MM.1S (cell line): ENCODE measurements around the gene SMIM1.

Experiments
- DNase-seq: peaks from one replicate; pipeline ENCODE4 v3.0.0-alpha.2; 2015
- H2AFZ ChIP-seq: fragments of 300-600 bp; sonication (generic); 2 replicates; pipeline ENCODE4 v1.6.0; 2016; ENCODE audit warnings: antibody characterized with exemption, low read length
- H3F3A ChIP-seq: fragments of 300-600 bp; sonication (generic); 2 replicates; pipeline ENCODE4 v1.6.1; 2016; ENCODE audit warnings: mild to moderate bottlenecking, antibody characterized with exemption, low read length, moderate library complexity, mixed read lengths; ENCODE audit not compliant: insufficient read depth
- H3K27ac ChIP-seq: fragments of 300-600 bp; sonication (generic); 2 replicates; pipeline ENCODE4 v1.5.1; 2016; ENCODE audit warnings: mild to moderate bottlenecking, low read length
- H3K27me3 ChIP-seq: fragments of 300-600 bp; sonication (generic); replicated peaks from 2 replicates; pipeline ENCODE4 v1.6.0; 2016; ENCODE audit warnings: low read length; ENCODE audit not compliant: insufficient read depth
- H3K36me3 ChIP-seq: fragments of 300-600 bp; sonication (generic); replicated peaks from 2 replicates; pipeline ENCODE4 v1.6.1; 2016; ENCODE audit warnings: mild to moderate bottlenecking, low read length, mixed read lengths; ENCODE audit not compliant: insufficient read depth
- H3K4me1 ChIP-seq: fragments of 300-600 bp; sonication (generic); 2 replicates; pipeline ENCODE4 v1.6.1; 2016; ENCODE audit warnings: low read length, mixed read lengths
- H3K4me2 ChIP-seq: fragments of 300-600 bp; sonication (generic); 2 replicates; pipeline ENCODE4 v1.6.0; 2016; ENCODE audit warnings: low read depth, low read length
- H3K4me3 ChIP-seq: fragments of 300-600 bp; sonication (generic); 2 replicates; pipeline ENCODE4 v1.5.1; 2016; ENCODE audit warnings: low read length, mixed read lengths
- H3K79me2 ChIP-seq: fragments of 300-600 bp; sonication (generic); 2 replicates; pipeline ENCODE4 v1.6.1; 2016; ENCODE audit warnings: mixed run types, low read length, mixed read lengths
- H3K9ac ChIP-seq: fragments of 300-600 bp; sonication (generic); 2 replicates; pipeline ENCODE4 v1.6.1; 2016; ENCODE audit warnings: low read length, mixed read lengths
- H3K9me2 ChIP-seq: fragments of 300-600 bp; sonication (generic); replicated peaks from 2 replicates; pipeline ENCODE4 v1.6.1; 2016; ENCODE audit warnings: mild to moderate bottlenecking, low read length, mixed read lengths; ENCODE audit not compliant: insufficient read depth
- H3K9me3 ChIP-seq: fragments of 300-600 bp; sonication (generic); replicated peaks from 2 replicates; pipeline ENCODE4 v1.6.1; 2016; ENCODE audit warnings: mild to moderate bottlenecking, low read length, mixed read lengths; ENCODE audit not compliant: insufficient read depth
- H4K20me1 ChIP-seq: fragments of 300-600 bp; sonication (generic); 2 replicates; pipeline ENCODE4 v1.6.1; 2016; ENCODE audit warnings: mild to moderate bottlenecking, low read length, moderate library complexity, mixed read lengths; ENCODE audit not compliant: insufficient read depth
- CTCF ChIP-seq: fragments of 300-600 bp; sonication (generic); IDR thresholded peaks from 2 replicates; pipeline ENCODE4 v1.5.1; 2016; ENCODE audit warnings: antibody characterized with exemption, low read length, mixed read lengths
- EZH2 ChIP-seq: fragments of 300-600 bp; sonication (generic); optimal IDR thresholded peaks from 2 replicates; pipeline ENCODE3; 2017; ENCODE audit warnings: low read depth, mild to moderate bottlenecking, antibody characterized with exemption, low read length, mixed read lengths
- EZH2phosphoT487 ChIP-seq: fragments of 300-600 bp; sonication (generic); IDR thresholded peaks from 2 replicates; pipeline ENCODE4 v1.6.1; 2018; ENCODE audit warnings: antibody characterized with exemption, low read length

Gene SMIM1

GRCh38 chr1:3759164-3759563, 13.4 kb upstream of the SMIM1 start:
- Histone ChIP-seq H3K4me2 (no peak overlapping the region), H3K36me3 (no peaks in the 10 kb centered on the region), H3K79me2 (no peaks in the 10 kb centered on the region), H3K4me1 (no peaks in the 10 kb centered on the region), H3K27ac (no peak overlapping the region), H3K9me3 (no peaks in the 10 kb centered on the region), H3F3A (no peaks in the 10 kb centered on the region), H3K4me3 (no peak overlapping the region), H2AFZ (no peak overlapping the region), H4K20me1 (no peaks in the 10 kb centered on the region), H3K27me3 (peaks cover 80% of the 10 kb centered on the region), H3K9me2 (no peaks in the 10 kb centered on the region), H3K9ac (no peak overlapping the region)
- no peak for DNase-seq
- TF ChIP-seq EZH2 (no peak), CTCF (no peak), EZH2phosphoT487 (no peak)

GRCh38 chr1:3759796-3760195, 12.8 kb upstream of the SMIM1 start:
- Histone ChIP-seq H3K9me3 (no peaks in the 10 kb centered on the region), H3K9me2 (no peaks in the 10 kb centered on the region), H3K9ac (no peak overlapping the region), H3F3A (no peaks in the 10 kb centered on the region), H3K4me2 (no peak overlapping the region), H3K79me2 (no peaks in the 10 kb centered on the region), H2AFZ (no peak overlapping the region), H4K20me1 (no peaks in the 10 kb centered on the region), H3K4me3 (no peak overlapping the region), H3K27ac (no peak overlapping the region), H3K27me3 (peaks cover 81% of the 10 kb centered on the region), H3K4me1 (no peaks in the 10 kb centered on the region), H3K36me3 (no peaks in the 10 kb centered on the region)
- TF ChIP-seq EZH2 (no peak), CTCF (no peak), EZH2phosphoT487 (no peak)
- DNase-seq: no peak

DNA sequence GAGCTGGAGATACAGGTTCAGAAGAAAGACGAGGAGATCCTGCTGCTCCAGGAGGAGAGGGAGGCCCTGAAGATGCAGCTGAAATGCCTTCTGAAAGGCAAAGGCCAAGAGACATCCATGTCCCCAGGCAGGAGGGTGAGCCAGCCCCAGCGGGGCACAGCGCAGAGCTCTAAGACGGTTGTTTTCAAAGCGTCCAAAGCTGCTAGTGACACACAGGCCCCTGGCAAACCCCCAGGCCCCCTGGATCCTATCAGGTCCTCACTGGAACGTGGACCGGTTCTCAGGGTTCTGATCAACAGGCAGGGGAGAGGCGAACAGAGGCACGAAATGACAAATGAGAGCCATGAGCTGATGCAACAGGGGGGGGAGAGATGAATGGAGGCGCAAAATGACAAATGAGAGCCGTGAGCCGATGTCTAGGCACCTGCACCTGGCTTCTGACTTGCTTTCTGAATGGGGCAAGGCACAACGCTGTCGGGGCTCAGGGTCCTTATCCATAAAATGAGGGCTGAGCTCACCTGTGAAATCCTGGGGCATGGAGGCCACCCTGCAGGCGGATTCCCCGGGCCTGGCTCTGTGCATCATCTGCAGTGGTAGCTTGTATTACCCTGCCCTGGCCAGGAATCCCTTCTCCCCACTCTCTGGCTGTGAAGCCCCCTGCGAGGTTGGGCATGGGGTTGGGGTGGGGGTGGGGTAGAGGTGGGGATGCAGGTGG, 11.1 kb upstream of the SMIM1 start:
- H3K9me2 ChIP-seq: no peaks in the 10 kb centered on the region
- H3K4me3 ChIP-seq: no peak overlapping the region
- DNase-seq: no peak
- no peak overlapping the region for H3K27ac ChIP-seq
- no peaks in the 10 kb centered on the region for H4K20me1 ChIP-seq
- H3K27me3 ChIP-seq: peaks cover 81% of the 10 kb centered on the region
- no peak overlapping the region for H3K9ac ChIP-seq
- no peaks in the 10 kb centered on the region for H3K9me3 ChIP-seq
- H3F3A ChIP-seq: no peaks in the 10 kb centered on the region
- H3K4me1 ChIP-seq: no peaks in the 10 kb centered on the region
- H2AFZ ChIP-seq: no peak overlapping the region
- TF ChIP-seq CTCF: no peak
- TF ChIP-seq EZH2phosphoT487: no peak
- peak; percentile 31 for TF ChIP-seq EZH2
- H3K36me3 ChIP-seq: no peaks in the 10 kb centered on the region
- H3K4me2 ChIP-seq: no peak overlapping the region
- no peaks in the 10 kb centered on the region for H3K79me2 ChIP-seq
